OCI-LY3 (cell line): ENCODE results near the gene ANAPC15.
"Not testable (repeated sequence)": the region's sequence is repeated elsewhere in the genome, so short reads cannot be mapped to it uniquely, and the experiment has no call there.

Experiments
- H2AFZ ChIP-seq: fragments of 200-600, 300-600 bp; shearing (Covaris generic); 2 replicates; pipeline ENCODE4 v1.6.0; 2014; ENCODE audit warnings: antibody characterized with exemption, low read depth, low read length
- H3K27ac ChIP-seq: fragments of 200-600, 300-600 bp; sonication (generic); 2 replicates; pipeline ENCODE4 v1.5.1; 2014; ENCODE audit warnings: mild to moderate bottlenecking, low read length, moderate library complexity, mixed read lengths
- H3K27me3 ChIP-seq: fragments of 200-600, 300-600 bp; sonication (generic); 2 replicates; pipeline ENCODE4 v1.6.1; 2014; ENCODE audit warnings: low read depth, low read length, mixed read lengths
- H3K36me3 ChIP-seq: fragments of 200-600, 300-600 bp; sonication (generic); replicated peaks from 2 replicates; pipeline ENCODE3; 2014; ENCODE audit warnings: low read depth, low read length, mixed read lengths
- H3K4me1 ChIP-seq: fragments of 300-600, 200-600 bp; sonication (generic); 2 replicates; pipeline ENCODE4 v1.6.1; 2014; ENCODE audit warnings: low read length, mixed read lengths
- H3K4me2 ChIP-seq: fragments of 200-600, 300-600 bp; sonication (generic); 2 replicates; pipeline ENCODE4 v1.6.1; 2014; ENCODE audit warnings: low read length, mixed read lengths
- H3K4me3 ChIP-seq: fragments of 300-600, 200-600 bp; sonication (generic); 2 replicates; pipeline ENCODE4 v1.5.1; 2014; ENCODE audit warnings: antibody characterized with exemption, mild to moderate bottlenecking, low read length, moderate library complexity
- H3K79me2 ChIP-seq: fragments of 300-600, 200-600 bp; shearing (Covaris generic); 2 replicates; pipeline ENCODE4 v1.6.1; 2014; ENCODE audit warnings: mild to moderate bottlenecking, low read length, mixed read lengths
- H3K9ac ChIP-seq: fragments of 300-600, 200-600 bp; shearing (Covaris generic); 2 replicates; pipeline ENCODE4 v1.6.0; 2014; ENCODE audit warnings: mild to moderate bottlenecking, low read length, moderate library complexity
- H3K9me3 ChIP-seq: fragments of 200-600, 300-600 bp; shearing (Covaris generic); 2 replicates; pipeline ENCODE4 v1.6.1; 2014; ENCODE audit warnings: low read length, mixed read lengths; ENCODE audit not compliant: insufficient read depth
- H4K20me1 ChIP-seq: fragments of 200-600, 300-600 bp; sonication (generic); 2 replicates; pipeline ENCODE4 v1.6.1; 2016; ENCODE audit warnings: low read length, mixed read lengths; ENCODE audit not compliant: insufficient read depth
- CTCF ChIP-seq: fragments of 200-600, 300-600 bp; sonication (generic); IDR thresholded peaks from 2 replicates; pipeline ENCODE4 v1.5.1; 2014; ENCODE audit warnings: antibody characterized with exemption, low read length, low read depth
- EZH2phosphoT487 ChIP-seq: fragments of 200-600 bp; shearing (Covaris generic); IDR thresholded peaks from 2 replicates; pipeline ENCODE4 v1.6.1; 2018; ENCODE audit warnings: antibody characterized with exemption, mixed run types, low read depth

ANAPC15 gene

GRCh38 chr11:72154816-72155215, 42.3 kb upstream of the ANAPC15 start:
- H3K27me3 ChIP-seq = peaks cover 10% of the 10 kb centered on the region
- no peak overlapping the region for H3K27ac ChIP-seq
- no peaks in the 10 kb centered on the region for H3K79me2 ChIP-seq
- H3K4me3 ChIP-seq = no peak overlapping the region
- TF ChIP-seq EZH2phosphoT487 (no peak), CTCF (no peak)
- H3K9ac ChIP-seq = no peak overlapping the region
- H2AFZ ChIP-seq = no peak overlapping the region; the same call in 1 of the 2 replicates
- H3K36me3 ChIP-seq = no peaks in the 10 kb centered on the region
- H3K4me1 ChIP-seq = no peaks in the 10 kb centered on the region
- no peaks in the 10 kb centered on the region for H4K20me1 ChIP-seq
- H3K9me3 ChIP-seq = no peaks in the 10 kb centered on the region
- H3K4me2 ChIP-seq = no peak overlapping the region

GRCh38 chr11:72153874-72154273, 41.4 kb upstream of the ANAPC15 start:
- not testable (repeated sequence) for H3K79me2 ChIP-seq, H2AFZ ChIP-seq, H3K4me2 ChIP-seq

DNA sequence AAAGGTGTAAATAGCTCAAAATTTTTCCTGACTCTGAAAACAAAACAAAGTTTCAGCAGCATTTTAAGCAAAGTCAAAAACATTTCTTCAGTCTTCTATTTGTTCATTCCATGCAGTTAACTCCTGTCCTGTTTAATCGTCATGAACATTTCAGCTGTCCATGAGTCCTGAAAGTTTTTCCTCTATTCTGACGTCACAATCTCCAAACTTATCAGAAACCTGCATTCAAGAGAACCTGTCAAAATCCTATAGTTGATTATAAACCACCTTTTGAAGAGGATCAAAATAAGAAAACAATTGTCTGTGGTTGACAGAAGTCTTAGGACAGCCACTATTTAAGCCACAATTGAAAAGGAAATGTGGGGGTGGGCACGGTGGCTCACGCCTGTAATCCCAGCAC, 38.4 kb upstream of the ANAPC15 start:
- Histone ChIP-seq H3K36me3 (no peaks in the 10 kb centered on the region), H3K4me3 (no peak overlapping the region)

More at GRCh38 chr11:72153874-72154273, 41.4 kb upstream of the ANAPC15 start:
- H3K4me1 ChIP-seq, H3K27me3 ChIP-seq, H3K4me3 ChIP-seq, H4K20me1 ChIP-seq, H3K36me3 ChIP-seq, H3K27ac ChIP-seq, H3K9me3 ChIP-seq, H3K9ac ChIP-seq: not testable (repeated sequence)

GRCh38 chr11:72146625-72147024, 34.1 kb upstream of the ANAPC15 start:
- H3K4me1 ChIP-seq = no peaks in the 10 kb centered on the region
- no peaks in the 10 kb centered on the region for H3K36me3 ChIP-seq
- no peak overlapping the region for H3K27ac ChIP-seq
- H3K9ac ChIP-seq = no peak overlapping the region
- no peak overlapping the region for H3K4me3 ChIP-seq
- H2AFZ ChIP-seq = no peak overlapping the region
- no peak overlapping the region for H3K4me2 ChIP-seq
- H3K9me3 ChIP-seq = no peaks in the 10 kb centered on the region
- TF ChIP-seq CTCF = no peak
- no peak for TF ChIP-seq EZH2phosphoT487
- H3K27me3 ChIP-seq = peaks cover 7% of the 10 kb centered on the region
- H3K79me2 ChIP-seq = no peaks in the 10 kb centered on the region
- H4K20me1 ChIP-seq = no peaks in the 10 kb centered on the region

More for the DNA sequence above, 38.4 kb upstream of the ANAPC15 start:
- Histone ChIP-seq H3K9me3 (no peaks in the 10 kb centered on the region), H2AFZ (no peak overlapping the region), H4K20me1 (no peaks in the 10 kb centered on the region), H3K9ac (no peak overlapping the region), H3K4me1 (no peaks in the 10 kb centered on the region), H3K79me2 (no peaks in the 10 kb centered on the region), H3K27ac (no peak overlapping the region), H3K4me2 (no peak overlapping the region), H3K27me3 (no peaks in the 10 kb centered on the region)
- TF ChIP-seq CTCF = no peak
- no peak for TF ChIP-seq EZH2phosphoT487
